SKM-1 treated with dmso at 0.1 percent for 144 hours (cell line): ENCODE measurements around the gene PRR29.
A peak's percentile ranks its signal among the peaks of the same experiment; 100 is the strongest.
"Not testable (repeated sequence)": the region's sequence is repeated elsewhere in the genome, so short reads cannot be mapped to it uniquely, and the experiment has no call there.

Experiments used
- DNase-seq: peaks from one replicate; lab custom pipeline; 2025; ENCODE audit not compliant: unreplicated experiment; lab: John Stamatoyannopoulos, UW

The PRR29 gene

DNA sequence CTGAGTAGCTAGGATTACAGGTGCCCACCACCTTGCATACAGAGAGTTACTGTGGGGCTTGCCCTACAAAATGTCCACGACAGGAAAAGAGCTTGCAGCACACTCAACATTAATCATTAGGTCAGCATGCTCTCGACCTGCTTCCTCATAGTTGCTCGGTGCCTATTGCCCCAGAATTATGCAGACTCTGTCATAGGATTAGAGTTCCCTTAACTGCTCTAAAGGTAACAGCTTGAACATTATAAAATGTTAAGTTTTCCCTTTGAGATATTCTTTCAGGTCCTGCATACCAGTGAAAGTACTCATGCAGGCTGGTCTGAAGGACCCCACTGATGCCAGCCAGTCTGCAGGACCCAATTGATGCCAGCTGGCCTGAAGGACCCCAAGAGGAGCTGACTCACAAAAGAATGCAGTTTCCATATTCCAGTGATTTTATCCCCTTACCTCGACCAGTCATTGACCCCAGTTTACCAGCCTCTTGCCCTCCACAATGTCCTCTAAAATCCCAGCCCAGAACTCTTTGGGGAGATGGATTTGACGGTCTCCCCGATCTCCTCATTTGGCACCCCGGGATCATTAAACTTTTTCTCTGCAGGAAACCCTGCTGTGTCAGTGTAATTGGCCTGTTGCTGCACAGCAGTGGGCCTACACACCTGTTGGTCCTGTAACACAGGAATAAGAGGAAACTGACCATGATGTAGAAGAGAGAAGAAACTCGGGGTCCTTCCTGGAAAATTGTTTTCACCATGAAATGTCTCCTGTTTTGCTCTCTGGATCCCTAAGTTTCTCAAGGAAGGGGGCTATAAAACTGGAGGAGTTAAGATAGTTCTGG, 11.6 kb downstream of the PRR29 start:
- peak; percentile 41 for DNase-seq

- DNase-seq, result no peak
Observed at GRCh38 chr17:64015447-64015846, 17.3 kb downstream of the PRR29 start.

GRCh38 chr17:64016231-64016784, 18.2 kb downstream of the PRR29 start:
- DNase-seq, result no peak

GRCh38 chr17:64016974-64017373, 18.8 kb downstream of the PRR29 start:
- DNase-seq, result no peak

- no peak for DNase-seq
Observed at GRCh38 chr17:64017381-64017980, 19.3 kb downstream of the PRR29 start.

- not testable (repeated sequence) for DNase-seq
Observed at GRCh38 chr17:64019551-64019961, 21.4 kb downstream of the PRR29 start.

DNA sequence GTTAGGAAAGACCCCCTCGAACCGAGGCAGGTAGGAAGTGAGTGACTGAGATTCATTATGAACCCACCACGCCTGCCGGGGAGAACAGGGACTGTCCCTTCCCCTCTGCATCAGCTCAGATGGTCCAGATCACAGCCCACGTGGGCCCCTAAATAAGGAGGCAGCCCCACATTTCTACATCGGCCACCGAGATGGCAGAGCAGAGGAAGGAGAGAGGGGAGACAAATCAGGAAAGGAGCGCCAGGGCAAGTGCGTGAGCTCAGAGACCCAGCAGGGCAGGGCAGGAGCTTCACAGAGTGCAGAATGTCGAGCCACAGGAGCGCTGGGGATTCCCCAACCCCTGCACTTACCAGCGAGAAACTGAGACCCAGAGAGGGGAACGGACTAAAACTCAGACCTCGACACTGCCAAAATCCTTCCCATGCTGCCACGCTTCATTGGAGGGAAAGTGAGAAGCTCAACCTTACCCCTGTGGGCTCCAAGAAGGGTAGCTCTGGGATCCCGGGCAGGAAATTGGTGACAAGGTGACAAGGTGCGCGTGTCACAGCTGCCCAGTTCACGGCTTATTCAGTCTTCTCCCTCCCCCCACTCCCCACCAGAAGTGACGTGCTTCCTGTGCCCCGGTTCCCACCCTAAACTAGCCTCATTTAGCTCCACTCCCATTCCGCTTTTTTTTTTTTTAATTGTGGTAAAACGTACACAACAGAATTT, 22.1 kb downstream of the PRR29 start, which contains the start of gene ICAM2:
TSS of gene ICAM2 (minus strand) at position 578 of the 711 bp plus-strand sequence. CDS start 13,942 bp downstream, outside the sequence.
- peak; percentile 44 for DNase-seq

- no peak for DNase-seq
Observed at GRCh38 chr17:64022611-64023063, 24.5 kb downstream of the PRR29 start.

- DNase-seq, result no peak
Observed at GRCh38 chr17:64024215-64024654, 26.1 kb downstream of the PRR29 start.

GRCh38 chr17:64024781-64025731, 26.9 kb downstream of the PRR29 start:
- DNase-seq, result no peak

- peak; percentile 75 for DNase-seq
Observed at GRCh38 chr17:64025732-64026294, 27.7 kb downstream of the PRR29 start.

- DNase-seq, result peak; percentile 51
Observed at GRCh38 chr17:64028874-64029464, 30.8 kb downstream of the PRR29 start.

- DNase-seq, result no peak
Observed at GRCh38 chr17:64032081-64032480, 33.9 kb downstream of the PRR29 start.

- no peak for DNase-seq
Observed at GRCh38 chr17:64036198-64036922, 38.2 kb downstream of the PRR29 start.

DNA sequence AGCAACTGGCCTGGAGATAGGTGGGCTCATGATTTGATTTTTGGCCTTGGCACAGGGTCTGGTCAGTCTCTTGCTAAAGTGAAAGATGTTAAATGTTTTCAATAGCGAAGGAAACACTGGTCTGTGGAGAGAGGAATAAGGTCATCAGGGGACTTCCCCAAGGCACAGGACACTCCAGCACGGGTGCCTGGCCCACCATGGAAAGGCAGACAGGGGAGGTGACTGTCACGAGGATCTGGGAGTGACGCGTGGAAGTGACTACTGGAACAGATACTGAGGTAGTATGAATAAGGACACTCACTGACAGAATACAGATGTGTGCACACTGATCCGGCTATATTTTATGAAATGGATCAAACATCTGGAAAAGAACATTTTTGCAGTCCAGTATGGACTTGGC, 39.0 kb downstream of the PRR29 start:
- no peak for DNase-seq

DNA sequence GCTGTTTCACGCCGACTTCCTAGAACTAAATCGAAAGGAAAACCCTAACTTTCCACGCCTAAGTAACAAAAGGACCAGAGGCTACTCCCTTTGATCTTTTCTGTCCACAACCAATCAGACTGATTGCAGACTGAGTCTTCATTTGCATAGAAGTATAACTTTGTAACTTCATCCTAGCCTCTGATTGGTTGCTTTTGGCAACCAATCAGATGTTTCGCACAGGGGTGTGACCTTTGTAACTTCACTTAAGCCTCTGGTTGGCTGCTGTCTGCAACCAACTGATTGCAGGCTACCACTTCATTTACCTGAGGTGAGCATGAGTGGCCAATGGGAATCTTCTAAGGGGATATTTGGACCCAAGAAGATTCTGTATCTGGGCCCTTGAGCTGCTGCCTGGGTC, 39.7 kb downstream of the PRR29 start:
- no peak for DNase-seq

DNA sequence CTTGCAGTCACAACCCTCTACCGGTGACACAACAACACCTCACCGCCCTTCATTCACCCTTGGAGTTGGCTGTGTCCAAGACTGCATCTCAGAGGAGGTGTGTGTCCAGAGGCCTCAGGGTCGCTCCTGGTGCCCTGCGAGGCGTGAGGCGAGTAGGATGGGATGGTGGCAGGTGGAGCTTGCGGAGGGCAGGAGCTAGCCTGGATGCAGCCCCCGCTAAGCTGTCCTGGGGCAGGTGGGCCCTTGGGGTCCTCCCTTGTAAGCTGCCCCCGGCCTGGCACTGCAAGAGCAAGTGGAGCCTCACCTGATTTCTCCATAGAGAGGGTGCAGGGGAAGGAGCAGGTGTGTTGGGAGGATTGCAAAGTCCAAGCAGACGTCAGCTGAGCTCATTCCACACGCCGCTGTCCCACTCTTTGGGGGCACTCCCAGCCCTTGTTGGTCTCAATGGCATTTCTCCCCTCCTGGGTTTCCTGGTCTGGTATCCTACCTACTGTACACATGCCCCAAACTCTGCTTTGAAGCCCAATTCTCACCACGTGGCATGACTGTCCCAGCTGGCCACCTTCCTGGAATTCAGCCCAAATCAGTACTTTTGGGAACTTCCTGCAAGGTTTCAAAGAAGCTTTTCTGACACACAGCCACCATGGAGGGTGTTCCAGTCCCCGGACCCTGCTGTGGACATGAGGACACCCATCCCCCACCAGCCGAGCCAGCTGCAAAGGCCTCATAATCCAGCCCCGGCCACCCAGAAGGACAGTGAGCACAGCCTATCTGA, 40.4 kb downstream of the PRR29 start:
- DNase-seq, result no peak

DNA sequence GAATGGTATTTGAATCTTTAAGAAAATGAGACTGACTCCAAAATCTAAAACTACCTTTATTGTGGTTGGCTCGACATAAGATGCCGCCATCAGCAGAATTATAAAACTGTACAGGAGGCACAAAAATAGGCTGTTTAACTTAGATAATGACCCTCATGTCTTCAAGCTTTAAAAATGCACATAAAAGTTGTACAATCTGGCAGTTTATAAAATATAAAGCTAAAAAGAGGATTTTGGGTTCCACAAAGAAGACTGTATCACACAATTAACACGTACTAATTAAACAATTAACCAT, 40.9 kb downstream of the PRR29 start:
- DNase-seq, result no peak
